ENCODE data around the gene DNAH9.

DNA sequence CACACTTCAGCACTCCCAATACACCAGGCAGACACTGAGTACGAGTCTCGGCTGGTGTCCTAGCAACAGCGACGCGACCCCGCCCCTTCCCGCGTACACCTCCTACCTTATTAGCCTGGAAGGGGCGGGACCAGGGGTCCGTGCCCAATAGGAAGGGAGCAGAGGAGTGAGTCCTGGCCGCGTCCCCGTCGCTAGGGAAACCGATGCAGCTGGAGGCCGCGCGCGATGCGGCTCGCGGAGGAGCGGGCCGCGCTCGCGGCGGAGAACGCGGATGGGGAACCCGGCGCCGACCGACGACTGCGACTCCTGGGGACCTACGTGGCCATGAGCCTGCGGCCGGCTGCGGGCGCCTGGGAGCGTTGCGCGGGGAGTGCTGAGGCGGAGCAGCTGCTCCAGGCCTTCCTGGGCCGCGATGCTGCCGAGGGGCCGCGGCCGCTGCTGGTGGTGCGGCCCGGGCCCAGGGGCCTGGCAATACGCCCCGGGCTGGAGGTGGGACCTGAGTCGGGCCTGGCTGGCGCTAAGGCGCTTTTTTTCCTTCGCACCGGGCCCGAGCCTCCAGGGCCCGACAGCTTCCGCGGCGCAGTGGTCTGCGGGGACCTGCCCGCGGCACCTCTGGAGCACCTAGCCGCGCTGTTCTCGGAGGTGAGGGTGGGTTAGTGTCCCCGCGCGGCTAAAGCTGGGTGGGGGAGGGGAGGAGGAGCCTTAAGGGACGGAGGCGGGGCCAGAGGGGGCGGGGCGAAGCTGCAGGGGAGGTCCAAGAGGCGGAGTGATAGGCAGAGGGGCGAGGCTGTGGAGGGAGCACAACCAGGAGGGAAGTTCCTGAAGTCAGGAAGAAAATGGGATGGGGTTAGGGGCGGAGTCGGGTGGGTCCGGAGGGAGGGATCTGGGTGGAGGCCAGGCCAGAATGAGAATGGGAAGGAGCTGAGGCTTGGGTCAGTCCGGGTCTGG lies at the start of gene DNAH9:
- TF ChIP-seq, protein P1, sequence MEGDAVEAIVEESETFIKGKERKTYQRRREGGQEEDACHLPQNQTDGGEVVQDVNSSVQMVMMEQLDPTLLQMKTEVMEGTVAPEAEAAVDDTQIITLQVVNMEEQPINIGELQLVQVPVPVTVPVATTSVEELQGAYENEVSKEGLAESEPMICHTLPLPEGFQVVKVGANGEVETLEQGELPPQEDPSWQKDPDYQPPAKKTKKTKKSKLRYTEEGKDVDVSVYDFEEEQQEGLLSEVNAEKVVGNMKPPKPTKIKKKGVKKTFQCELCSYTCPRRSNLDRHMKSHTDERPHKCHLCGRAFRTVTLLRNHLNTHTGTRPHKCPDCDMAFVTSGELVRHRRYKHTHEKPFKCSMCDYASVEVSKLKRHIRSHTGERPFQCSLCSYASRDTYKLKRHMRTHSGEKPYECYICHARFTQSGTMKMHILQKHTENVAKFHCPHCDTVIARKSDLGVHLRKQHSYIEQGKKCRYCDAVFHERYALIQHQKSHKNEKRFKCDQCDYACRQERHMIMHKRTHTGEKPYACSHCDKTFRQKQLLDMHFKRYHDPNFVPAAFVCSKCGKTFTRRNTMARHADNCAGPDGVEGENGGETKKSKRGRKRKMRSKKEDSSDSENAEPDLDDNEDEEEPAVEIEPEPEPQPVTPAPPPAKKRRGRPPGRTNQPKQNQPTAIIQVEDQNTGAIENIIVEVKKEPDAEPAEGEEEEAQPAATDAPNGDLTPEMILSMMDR (IDR thresholded peaks at IDR 0.05; ENCODE audit: insufficient read depth, low read length) = no peak
- TF ChIP-seq GABPA (IDR thresholded peaks at IDR 0.05; ENCODE audit: low read depth) (no peak), POLR2AphosphoS5 (IDR thresholded peaks at IDR 0.05; ENCODE audit: low read depth) (no peak)
- TF ChIP-seq, protein P2, sequence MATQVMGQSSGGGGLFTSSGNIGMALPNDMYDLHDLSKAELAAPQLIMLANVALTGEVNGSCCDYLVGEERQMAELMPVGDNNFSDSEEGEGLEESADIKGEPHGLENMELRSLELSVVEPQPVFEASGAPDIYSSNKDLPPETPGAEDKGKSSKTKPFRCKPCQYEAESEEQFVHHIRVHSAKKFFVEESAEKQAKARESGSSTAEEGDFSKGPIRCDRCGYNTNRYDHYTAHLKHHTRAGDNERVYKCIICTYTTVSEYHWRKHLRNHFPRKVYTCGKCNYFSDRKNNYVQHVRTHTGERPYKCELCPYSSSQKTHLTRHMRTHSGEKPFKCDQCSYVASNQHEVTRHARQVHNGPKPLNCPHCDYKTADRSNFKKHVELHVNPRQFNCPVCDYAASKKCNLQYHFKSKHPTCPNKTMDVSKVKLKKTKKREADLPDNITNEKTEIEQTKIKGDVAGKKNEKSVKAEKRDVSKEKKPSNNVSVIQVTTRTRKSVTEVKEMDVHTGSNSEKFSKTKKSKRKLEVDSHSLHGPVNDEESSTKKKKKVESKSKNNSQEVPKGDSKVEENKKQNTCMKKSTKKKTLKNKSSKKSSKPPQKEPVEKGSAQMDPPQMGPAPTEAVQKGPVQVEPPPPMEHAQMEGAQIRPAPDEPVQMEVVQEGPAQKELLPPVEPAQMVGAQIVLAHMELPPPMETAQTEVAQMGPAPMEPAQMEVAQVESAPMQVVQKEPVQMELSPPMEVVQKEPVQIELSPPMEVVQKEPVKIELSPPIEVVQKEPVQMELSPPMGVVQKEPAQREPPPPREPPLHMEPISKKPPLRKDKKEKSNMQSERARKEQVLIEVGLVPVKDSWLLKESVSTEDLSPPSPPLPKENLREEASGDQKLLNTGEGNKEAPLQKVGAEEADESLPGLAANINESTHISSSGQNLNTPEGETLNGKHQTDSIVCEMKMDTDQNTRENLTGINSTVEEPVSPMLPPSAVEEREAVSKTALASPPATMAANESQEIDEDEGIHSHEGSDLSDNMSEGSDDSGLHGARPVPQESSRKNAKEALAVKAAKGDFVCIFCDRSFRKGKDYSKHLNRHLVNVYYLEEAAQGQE (IDR thresholded peaks at IDR 0.05; ENCODE audit: insufficient replicate concordance, low read depth) = no peak
